ENCODE measurements around the gene ELMO2.

Gene ELMO2

DNA sequence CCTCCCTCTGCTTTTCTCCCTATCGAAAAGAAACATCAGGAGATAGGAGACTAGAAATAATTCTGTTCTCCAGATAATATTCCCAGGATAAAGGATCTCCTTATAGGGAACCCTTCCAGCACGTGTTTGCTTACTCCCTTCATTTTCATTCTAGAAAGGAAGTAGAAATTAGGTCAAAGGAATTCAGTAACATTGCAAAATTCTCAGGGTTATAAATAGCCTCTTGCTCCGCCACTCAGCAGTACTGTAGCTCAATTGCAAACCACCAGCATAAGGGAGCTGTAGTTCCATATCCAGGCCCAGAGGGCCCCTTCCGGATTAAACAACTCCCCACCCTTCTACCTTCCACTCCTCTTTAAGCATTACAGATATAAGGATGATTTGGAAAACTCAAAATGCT lies 6.2 kb downstream of the ELMO2 start:
- H3K27me3 ChIP-seq (ENCODE audit: control insufficient read depth, low read length), result no peaks in the 10 kb centered on the region
- H3F3A ChIP-seq (ENCODE audit: control insufficient read depth, insufficient read depth), result peaks cover 2% of the 10 kb centered on the region; the same call in 1 of the 2 replicates
- no peak overlapping the region for H3K4me3 ChIP-seq (ENCODE audit: low read length)
- TF ChIP-seq EZH2phosphoT487 (IDR thresholded peaks at IDR 0.05; ENCODE audit: borderline replicate concordance, low read length), result no peak
- TF ChIP-seq, protein P1, sequence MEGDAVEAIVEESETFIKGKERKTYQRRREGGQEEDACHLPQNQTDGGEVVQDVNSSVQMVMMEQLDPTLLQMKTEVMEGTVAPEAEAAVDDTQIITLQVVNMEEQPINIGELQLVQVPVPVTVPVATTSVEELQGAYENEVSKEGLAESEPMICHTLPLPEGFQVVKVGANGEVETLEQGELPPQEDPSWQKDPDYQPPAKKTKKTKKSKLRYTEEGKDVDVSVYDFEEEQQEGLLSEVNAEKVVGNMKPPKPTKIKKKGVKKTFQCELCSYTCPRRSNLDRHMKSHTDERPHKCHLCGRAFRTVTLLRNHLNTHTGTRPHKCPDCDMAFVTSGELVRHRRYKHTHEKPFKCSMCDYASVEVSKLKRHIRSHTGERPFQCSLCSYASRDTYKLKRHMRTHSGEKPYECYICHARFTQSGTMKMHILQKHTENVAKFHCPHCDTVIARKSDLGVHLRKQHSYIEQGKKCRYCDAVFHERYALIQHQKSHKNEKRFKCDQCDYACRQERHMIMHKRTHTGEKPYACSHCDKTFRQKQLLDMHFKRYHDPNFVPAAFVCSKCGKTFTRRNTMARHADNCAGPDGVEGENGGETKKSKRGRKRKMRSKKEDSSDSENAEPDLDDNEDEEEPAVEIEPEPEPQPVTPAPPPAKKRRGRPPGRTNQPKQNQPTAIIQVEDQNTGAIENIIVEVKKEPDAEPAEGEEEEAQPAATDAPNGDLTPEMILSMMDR (IDR thresholded peaks at IDR 0.05; ENCODE audit: low read depth, low read length, poor library complexity, severe bottlenecking), result no peak
- H3K4me2 ChIP-seq (ENCODE audit: low read length), result no peak overlapping the region
- no peaks in the 10 kb centered on the region for H3K9me3 ChIP-seq (ENCODE audit: control insufficient read depth, insufficient read depth, low read length)
- H3K36me3 ChIP-seq (ENCODE audit: control insufficient read depth, low read length), result peaks cover 5% of the 10 kb centered on the region
- H3K4me1 ChIP-seq (ENCODE audit: control insufficient read depth, low read length), result peaks cover 13% of the 10 kb centered on the region
- no peak overlapping the region for H3K27ac ChIP-seq (ENCODE audit: low read depth, low read length)
- H4K20me1 ChIP-seq (ENCODE audit: control insufficient read depth, insufficient read depth, low read depth, low read length), result peaks cover 14% of the 10 kb centered on the region
- H3K79me2 ChIP-seq (ENCODE audit: control insufficient read depth, low read length), result peaks cover 30% of the 10 kb centered on the region
- H3K9me2 ChIP-seq (replicated peaks; ENCODE audit: control insufficient read depth, low read length), result no peaks in the 10 kb centered on the region

DNA sequence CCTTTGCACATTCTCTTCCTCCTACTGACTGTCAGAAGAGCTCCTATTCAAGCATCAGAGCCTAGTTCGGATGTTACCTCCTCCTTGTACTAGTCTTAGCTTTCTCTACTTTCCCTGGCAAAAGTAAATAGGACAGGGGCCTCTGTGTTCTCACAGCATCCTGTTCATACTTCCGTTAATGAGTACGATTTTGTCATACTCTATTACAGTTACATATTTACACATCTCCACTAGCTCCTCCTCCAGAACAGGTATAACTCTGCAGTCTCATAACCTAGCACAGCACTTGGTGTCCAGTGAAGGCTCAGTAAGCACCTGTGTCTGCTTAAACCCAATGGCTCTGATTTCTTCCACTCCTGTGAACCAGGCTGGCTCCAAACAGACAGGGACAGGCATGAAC lies 7.0 kb downstream of the ELMO2 start:
- Histone ChIP-seq H3K4me1 (ENCODE audit: control insufficient read depth, low read length) (peaks cover 12% of the 10 kb centered on the region), H3K4me3 (ENCODE audit: low read length) (no peak overlapping the region), H3K27ac (ENCODE audit: low read depth, low read length) (no peak overlapping the region)

GRCh38 chr20:46398963-46399362 lies 7.5 kb downstream of the ELMO2 start:
- no peak overlapping the region for H3K27ac ChIP-seq (ENCODE audit: low read depth, low read length)
- no peaks in the 10 kb centered on the region for H3F3A ChIP-seq (ENCODE audit: control insufficient read depth, insufficient read depth)
- H3K36me3 ChIP-seq (ENCODE audit: control insufficient read depth, low read length), result peaks cover 9% of the 10 kb centered on the region

More for the DNA sequence above, 7.0 kb downstream of the ELMO2 start:
- Histone ChIP-seq H3K9me2 (replicated peaks; ENCODE audit: control insufficient read depth, low read length) (no peaks in the 10 kb centered on the region), H4K20me1 (ENCODE audit: control insufficient read depth, insufficient read depth, low read depth, low read length) (peaks cover 10% of the 10 kb centered on the region), H3K9me3 (ENCODE audit: control insufficient read depth, insufficient read depth, low read length) (no peaks in the 10 kb centered on the region), H3F3A (ENCODE audit: control insufficient read depth, insufficient read depth) (no peaks in the 10 kb centered on the region), H3K36me3 (ENCODE audit: control insufficient read depth, low read length) (peaks cover 5% of the 10 kb centered on the region), H3K4me2 (ENCODE audit: low read length) (no peak overlapping the region), H3K27me3 (ENCODE audit: control insufficient read depth, low read length) (no peaks in the 10 kb centered on the region), H3K79me2 (ENCODE audit: control insufficient read depth, low read length) (peaks cover 23% of the 10 kb centered on the region)
- TF ChIP-seq, protein P1 (IDR thresholded peaks at IDR 0.05; ENCODE audit: low read depth, low read length, poor library complexity, severe bottlenecking), result no peak
- TF ChIP-seq EZH2phosphoT487 (IDR thresholded peaks at IDR 0.05; ENCODE audit: borderline replicate concordance, low read length), result no peak

More at GRCh38 chr20:46398963-46399362, 7.5 kb downstream of the ELMO2 start:
- Histone ChIP-seq H3K9me3 (ENCODE audit: control insufficient read depth, insufficient read depth, low read length) (no peaks in the 10 kb centered on the region), H3K79me2 (ENCODE audit: control insufficient read depth, low read length) (peaks cover 19% of the 10 kb centered on the region), H3K9me2 (replicated peaks; ENCODE audit: control insufficient read depth, low read length) (no peaks in the 10 kb centered on the region), H4K20me1 (ENCODE audit: control insufficient read depth, insufficient read depth, low read depth, low read length) (peaks cover 10% of the 10 kb centered on the region), H3K4me2 (ENCODE audit: low read length) (no peak overlapping the region), H3K27me3 (ENCODE audit: control insufficient read depth, low read length) (no peaks in the 10 kb centered on the region), H3K4me3 (ENCODE audit: low read length) (no peak overlapping the region), H3K4me1 (ENCODE audit: control insufficient read depth, low read length) (peaks cover 12% of the 10 kb centered on the region)
- no peak for TF ChIP-seq EZH2phosphoT487 (IDR thresholded peaks at IDR 0.05; ENCODE audit: borderline replicate concordance, low read length)
- TF ChIP-seq, protein P1 (IDR thresholded peaks at IDR 0.05; ENCODE audit: low read depth, low read length, poor library complexity, severe bottlenecking), result no peak
